Measurements from ENCODE around the gene CHN2. TPM values are rescaled to one million over a fixed set of nuclear protein-coding genes. Genes with fewer than 3 reads are reported as not detected.

The CHN2 gene
- total RNA-seq, 2 donors from 2014 or later: 8.4 to 11.6 TPM

DNA sequence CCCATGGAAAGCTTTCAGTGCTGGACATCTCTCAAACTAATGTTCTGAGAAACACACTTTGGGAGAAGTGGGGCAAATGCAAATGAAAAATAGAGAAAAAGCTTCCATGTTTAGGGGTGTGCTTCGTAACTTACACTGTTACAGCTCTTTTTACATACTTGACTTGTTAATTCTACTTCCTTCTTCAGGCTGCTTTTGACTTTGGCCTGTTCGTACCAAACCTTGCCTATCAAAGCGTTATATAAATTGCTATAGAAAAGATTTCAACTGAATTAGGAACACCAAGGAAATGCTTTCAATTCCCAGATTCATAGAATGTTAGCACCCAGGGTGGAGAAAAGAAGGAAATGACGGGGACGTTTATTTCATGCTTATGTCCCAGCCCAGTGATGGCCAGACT lies 228.3 kb downstream of the CHN2 start:
- intact Hi-C loops (cut with DNase I): no loop called here
- DNase-seq (ENCODE audit: low spot score): no peak

DNA sequence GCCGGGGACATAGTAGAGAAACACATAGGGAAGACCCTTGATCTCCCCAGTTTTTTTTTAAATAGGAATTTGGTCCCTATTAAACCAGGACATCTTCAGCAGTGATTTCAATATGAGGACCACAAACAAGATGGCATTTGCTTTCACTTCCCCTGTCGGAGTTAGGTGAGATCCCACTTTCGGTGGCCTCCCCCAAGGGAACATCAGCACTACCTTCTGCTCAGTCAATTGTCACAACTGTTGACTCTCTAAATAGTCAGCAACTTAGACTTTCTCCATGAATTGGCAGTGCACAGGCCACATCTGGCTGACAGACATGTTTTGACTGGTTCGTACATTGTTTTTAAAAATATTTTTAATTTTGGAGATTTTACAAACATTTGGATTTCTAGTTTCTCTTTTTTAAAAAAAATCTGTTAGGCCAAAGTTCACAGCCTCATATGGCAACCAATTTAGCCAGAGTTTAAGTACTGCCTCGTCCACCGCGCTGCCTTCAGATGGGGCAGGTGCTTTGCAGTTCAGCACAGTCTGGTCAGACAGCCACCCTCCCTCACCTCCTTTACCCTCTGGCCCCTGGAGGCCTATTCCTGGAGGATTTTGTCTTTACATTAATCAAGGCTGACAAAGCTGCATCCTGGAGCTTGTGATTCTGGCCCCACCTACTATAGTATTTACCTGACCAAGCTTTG lies 229.9 kb downstream of the CHN2 start:
- intact Hi-C loops (cut with DNase I): no loop called here

DNA sequence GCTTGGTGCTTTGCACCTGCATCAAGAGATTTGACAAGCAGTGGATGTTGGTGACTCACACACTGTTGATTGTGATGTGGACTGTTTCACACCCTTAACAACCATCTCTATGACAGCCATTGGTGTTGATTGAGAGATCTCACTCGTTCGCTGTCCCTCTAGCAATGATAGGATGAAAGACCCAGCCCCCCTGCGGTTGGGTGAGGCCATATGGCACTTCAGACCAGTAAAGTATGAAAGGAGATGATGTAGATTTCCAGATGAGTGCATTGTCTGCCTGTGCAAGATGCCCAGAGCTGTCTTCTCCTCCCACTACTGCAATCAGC lies 230.4 kb downstream of the CHN2 start:
- intact Hi-C loops (cut with DNase I): no loop called here

More for the DNA sequence above, 229.9 kb downstream of the CHN2 start:
- no peak for DNase-seq (ENCODE audit: low spot score)

DNA sequence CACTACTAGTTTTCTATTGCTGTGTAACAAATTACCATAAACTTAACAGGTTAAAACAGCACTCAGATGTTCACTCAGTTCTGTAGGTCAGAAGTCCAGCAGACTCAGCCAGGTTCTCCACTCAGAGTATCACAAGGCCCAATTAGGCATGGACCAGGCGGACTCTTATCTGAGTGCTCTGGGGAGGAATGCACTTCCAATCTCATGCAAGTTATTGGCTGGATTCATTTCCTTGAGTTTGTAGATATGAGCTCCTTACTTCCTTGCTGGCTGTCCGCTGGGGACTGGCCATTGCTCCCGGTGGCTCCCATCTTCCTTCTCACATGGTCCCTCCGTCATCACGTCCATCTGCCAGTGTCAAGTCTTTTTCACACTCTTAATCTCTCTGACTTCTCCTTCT lies 232.0 kb downstream of the CHN2 start:
- no peak for DNase-seq (ENCODE audit: low spot score)
- intact Hi-C loops (cut with DNase I): no loop called here

More for the DNA sequence above, 230.4 kb downstream of the CHN2 start:
- no peak for DNase-seq (ENCODE audit: low spot score)

DNA sequence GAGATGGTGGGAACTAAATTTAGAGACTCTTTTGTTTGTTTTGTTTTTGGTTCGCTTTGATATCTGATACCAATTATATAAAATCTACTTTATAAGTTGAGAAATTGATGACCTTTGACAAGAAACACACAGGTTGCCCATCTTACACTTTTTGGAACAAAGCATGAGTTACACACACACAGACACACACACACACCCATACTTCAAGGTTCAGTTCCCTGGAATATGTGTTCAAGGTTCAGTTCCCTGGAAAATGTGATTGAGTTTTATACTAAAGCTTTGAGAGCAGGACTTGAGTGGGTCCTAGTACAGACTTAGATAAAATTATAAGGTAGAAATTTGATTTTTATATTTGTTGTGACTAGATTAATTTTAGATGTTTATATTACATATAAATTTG lies 234.8 kb downstream of the CHN2 start:
- DNase-seq (ENCODE audit: low spot score): no peak
- intact Hi-C loops (cut with DNase I): no loop called here

DNA sequence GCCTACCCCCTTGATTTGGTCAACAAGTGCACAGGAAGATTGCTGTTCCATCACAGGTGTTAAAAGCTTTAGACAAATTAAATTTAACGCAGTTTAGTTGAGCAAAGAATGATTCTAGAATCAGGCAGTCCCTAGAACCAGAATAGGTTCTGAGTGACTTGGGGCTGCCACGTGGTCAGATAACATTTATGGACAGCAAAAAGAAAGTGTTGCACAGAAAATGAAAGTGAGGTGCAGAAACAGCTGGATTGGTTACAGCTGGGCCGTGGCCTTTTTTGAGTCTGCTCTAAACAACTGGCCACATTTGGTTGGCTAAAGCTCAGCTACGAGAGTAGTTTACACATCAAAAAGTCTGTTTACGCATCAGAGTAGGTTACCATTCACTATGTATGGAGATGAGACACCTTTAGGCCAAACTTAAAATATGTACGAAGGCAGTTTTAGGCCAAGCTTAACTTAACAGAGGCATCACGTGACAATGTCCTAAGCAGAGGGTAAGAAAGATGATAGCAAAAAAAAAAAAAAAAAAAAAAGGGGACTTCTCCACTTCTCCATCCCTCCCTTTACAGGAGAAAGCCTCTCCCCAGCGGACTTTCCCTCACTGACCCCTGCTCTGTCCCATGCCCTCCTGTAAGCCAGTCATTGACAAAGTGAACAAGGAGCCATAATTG lies 235.8 kb downstream of the CHN2 start:
- intact Hi-C loops (cut with DNase I): no loop called here

DNA sequence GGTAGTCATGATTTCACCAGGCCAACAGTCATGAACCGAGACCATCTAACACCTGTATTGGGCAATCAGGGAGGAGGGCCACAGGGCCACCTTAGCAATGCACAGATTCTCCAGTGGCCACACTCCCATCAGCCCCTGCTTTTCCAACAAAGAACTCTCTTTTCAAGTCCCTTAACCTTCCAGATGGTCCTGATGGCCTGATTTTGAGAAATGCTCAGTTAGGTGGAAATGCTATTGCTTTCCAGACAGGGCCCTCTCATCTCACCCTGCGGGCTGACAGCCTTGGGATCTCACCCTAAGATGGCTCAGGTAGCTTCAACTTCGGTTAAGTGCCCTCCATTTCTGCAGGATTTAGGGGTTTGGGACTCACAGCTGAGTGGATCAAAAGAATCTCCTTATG lies 237.1 kb downstream of the CHN2 start:
- DNase-seq (ENCODE audit: low spot score): no peak
- intact Hi-C loops (cut with DNase I): no loop called here

More for the DNA sequence above, 235.8 kb downstream of the CHN2 start:
- DNase-seq (ENCODE audit: low spot score): no peak

DNA sequence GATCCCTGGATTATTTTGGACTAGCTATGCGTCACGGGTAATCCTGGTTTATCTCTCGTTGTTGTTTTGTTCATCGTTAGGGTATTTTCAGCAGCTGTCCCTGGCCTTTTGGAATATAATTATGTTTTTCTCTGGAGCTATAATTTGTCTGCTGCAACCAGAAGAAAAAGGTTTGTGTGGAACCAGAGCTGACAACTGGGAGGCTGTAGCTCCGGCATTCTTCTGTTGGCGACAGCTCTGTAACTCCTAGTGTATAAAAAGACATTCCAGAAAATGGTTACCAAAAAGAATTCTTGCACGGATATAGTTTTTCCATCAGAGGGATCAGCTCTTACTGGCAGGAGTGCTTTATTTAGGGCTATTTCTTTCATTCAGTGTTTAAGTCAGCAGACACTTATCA lies 238.1 kb downstream of the CHN2 start:
- DNase-seq (ENCODE audit: low spot score): no peak
- intact Hi-C loops (cut with DNase I): no loop called here

DNA sequence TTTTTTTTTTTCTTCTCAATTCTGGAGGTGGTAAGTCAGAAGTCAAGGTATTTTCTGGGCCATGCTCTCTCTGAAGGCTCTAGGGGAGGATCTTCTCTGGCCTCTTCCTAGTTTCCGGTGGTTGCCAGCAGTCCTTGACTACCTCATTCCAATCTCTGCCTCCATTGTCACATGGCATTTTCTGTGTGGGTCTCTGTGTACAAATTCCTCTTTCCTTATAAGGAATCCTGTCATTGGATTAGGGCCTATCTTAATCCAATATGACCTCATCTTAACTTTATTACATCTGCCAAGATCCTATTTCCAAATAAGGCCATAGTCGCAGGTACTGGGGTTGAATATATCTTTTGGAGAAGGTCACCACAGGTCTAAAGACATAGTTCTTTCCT lies 239.8 kb downstream of the CHN2 start:
- intact Hi-C loops (cut with DNase I): no loop called here
- DNase-seq (ENCODE audit: low spot score): no peak

DNA sequence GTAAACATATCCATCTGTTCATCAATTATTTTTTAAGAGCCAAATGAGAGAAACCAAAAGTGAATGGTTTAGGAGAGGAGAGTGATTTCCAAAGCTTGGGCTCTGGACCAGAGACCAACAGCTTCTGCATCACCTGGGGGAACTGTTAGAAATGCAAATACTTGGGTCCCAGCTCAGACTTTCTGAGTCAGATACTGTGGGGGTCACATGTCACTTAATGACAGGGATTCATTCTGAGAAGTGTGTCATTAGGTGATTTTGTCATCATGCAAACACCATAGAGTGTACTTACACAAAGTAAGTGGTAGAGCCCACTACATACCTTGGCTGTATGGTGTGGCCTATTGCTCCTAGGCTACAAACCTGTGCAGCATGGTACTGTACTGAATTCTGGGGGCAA lies 240.6 kb downstream of the CHN2 start:
- no peak for DNase-seq (ENCODE audit: low spot score)
- intact Hi-C loops (cut with DNase I): no loop called here

DNA sequence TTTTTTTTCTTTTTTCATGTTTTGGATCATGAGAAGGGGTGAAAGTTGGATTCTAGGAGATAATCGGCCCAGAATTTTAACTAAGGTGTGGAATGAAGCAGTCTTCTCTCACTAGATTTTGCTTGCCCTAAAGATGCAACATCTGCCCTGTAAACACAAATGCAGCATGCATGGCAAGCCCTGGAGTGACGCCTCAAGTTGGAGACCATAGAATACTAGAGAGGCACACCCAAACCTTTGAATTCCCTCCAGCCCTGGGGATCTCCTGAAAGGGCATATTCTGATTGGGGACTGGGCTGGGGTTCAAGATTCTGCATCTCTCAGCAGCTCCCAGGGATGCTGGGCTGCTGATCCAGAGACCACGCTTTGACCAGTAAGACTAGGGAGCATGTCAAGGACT lies 241.3 kb downstream of the CHN2 start:
- intact Hi-C loops (cut with DNase I): no loop called here
- no peak for DNase-seq (ENCODE audit: low spot score)

DNA sequence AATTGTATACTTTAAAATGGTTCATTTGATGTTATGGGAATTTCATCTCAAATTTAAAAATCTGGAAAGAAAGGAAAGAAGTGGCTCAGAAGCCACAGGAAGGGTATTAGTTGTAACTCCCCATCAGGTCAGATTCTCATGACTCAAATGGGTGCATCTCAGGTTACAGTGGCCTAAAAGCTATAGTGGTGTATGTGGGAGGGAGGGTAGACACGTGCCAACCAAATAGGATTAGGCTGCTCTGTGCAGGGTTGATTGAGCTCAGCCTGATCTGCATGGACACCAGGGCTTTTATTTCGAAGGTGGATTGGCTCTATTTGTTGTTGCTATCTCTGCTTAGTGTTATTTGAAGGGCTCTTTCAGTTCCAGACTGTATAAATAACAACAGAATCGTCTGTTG lies 247.6 kb downstream of the CHN2 start:
- intact Hi-C loops (cut with DNase I): no loop called here
- DNase-seq (ENCODE audit: low spot score): no peak

DNA sequence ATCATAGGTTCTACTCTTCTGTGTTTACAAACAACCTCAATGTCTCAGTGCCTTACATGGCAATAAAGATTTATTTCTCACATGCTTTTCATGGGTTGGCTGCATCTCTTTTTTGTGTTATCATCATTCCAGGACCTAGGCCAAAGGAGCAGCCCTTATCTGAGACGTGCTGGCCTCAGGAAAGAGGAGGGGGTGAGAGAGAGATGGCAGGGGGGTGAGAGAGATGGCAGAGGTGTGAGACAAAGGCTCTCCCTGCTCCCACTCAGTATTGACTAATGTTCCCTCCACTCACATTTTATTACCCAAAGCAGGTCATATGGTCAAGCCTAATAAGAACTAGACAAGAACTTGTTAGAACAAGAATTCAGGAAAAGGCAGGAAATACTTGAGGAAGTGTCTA lies 249.0 kb downstream of the CHN2 start:
- no peak for DNase-seq (ENCODE audit: low spot score)
- intact Hi-C loops (cut with DNase I): no loop called here

DNA sequence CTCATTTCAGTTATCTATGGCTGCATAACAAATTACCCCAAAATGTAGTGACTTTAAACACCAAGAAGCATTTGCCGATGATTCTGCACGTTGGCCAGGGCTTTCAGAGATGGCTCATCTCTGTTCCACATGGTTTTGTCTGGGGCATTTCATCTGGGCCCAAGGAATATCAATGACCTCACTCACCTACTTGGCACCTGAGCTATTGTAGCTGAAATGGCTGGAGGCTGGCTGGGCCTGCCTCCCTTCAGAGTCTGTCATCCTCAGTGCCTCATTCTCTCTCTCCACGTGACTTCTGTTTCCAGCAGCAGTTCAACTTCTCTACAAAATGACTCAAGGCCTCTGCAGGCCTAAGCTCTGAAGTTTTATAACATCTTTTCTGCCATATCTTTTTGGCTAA lies 249.7 kb downstream of the CHN2 start:
- intact Hi-C loops (cut with DNase I): no loop called here
- no peak for DNase-seq (ENCODE audit: low spot score)

DNA sequence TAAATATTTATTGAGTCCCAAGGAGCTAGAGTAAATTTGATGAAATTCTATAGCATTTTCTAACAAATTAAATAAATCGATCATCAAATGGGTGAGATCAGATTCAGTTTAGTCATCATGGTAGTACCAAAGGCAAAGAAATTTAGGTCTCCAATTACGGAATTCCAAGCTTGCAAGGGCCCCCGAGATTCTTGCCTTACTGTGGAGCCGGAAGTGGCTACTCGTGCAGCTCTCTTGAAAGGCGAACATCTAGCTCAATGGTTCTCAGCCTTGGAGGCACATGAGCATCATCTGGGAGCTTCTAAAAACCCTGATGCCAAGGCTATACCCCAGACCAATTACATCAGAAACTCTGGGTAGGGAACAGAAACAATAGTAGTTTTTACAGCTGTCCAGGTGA lies 251.2 kb downstream of the CHN2 start:
- intact Hi-C loops (cut with DNase I): no loop called here
- DNase-seq (ENCODE audit: low spot score): no peak

DNA sequence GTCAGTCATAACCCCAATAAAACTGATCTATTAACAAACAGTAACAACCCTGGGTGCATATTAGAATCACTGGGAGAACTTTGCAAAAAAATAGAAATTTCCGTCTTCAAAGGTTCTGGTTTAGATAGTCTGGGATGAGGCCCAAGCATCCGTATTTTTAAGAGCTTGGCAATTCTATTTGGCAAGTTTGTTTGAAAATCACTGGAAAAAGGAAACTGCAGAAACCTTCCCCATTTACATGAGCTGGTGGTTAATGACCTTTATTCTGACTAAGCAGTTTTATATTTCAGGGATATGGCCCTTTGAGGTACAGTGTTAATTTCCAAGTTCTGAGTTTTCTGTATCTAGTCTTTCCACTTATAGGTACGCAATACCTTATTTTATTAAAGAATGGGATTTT lies 253.3 kb downstream of the CHN2 start:
- no peak for DNase-seq (ENCODE audit: low spot score)
- intact Hi-C loops (cut with DNase I): no loop called here

DNA sequence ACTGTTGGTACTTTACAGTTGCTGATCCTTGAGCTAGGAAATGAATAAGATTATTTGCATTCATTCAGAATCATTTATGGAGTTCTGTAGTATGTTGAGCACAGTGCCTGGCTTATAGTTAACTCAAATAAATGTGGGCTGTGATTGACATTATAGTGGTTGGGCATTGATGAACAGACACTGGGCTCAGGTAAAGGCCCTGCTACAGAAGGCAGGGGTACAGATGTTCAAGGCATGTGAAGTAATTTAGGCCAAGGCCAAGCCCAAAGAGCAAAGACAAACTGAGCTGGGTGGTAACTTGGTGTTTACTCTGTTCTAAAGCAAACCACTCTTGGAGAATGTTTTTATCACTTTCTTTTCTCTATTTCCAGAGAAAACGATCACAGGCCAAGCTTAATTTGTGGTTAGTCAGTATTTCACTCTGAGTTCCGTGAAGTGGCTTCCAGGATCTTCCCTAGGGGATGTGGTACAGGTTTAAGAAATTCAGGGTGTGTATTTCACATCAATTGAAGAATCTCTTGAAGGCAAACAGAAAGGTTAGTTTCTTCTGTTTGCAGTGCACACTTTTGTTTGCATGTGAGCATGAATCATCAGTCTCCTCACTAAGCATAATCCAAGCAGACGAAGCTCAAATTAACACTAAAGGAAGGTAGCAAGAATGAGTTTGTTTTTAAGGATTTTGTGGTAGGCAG lies 255.1 kb downstream of the CHN2 start:
- intact Hi-C loops (cut with DNase I): no loop called here
- DNase-seq (ENCODE audit: low spot score): no peak

DNA sequence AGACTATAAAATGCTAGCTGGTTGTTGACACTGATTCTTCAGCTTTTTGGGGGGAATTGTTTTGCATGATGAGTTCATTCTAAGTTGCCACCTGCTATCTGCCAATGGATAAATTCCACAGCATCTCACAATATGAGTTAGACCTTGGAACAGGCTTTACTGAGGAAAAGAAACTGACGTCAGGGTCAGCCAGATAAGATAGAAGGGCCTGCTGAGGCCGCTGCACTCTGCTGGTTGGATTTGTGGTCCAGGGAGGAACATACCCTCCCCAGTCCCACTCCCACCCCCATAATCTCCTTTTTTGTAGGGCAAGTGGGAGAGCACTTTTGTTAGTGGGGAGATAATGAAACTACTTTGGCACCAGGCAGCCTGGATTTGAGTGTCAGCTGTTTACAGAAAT lies 258.4 kb downstream of the CHN2 start:
- no peak for DNase-seq (ENCODE audit: low spot score)

DNA sequence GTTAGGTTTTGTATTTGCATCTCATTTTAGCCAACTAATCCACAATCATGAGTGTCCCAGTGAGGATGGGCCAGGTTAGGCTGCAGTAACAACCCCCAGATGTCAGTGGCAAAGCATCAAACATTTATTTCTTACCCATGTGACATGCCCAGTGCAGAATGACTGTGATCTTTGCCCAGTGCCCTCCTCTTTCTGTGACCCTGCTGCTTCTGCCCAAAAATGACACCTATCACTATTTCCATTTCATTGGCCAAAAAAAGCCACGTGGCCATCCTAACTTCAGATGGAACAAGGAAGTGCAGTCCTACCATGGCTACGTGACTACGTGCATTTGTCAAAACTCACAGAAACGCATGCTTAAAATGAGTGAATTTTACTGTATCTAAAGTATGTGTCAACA lies 259.9 kb downstream of the CHN2 start:
- no peak for DNase-seq (ENCODE audit: low spot score)
- intact Hi-C loops (cut with DNase I): no loop called here

More for the DNA sequence above, 258.4 kb downstream of the CHN2 start:
- intact Hi-C loops (cut with DNase I): no loop called here

DNA sequence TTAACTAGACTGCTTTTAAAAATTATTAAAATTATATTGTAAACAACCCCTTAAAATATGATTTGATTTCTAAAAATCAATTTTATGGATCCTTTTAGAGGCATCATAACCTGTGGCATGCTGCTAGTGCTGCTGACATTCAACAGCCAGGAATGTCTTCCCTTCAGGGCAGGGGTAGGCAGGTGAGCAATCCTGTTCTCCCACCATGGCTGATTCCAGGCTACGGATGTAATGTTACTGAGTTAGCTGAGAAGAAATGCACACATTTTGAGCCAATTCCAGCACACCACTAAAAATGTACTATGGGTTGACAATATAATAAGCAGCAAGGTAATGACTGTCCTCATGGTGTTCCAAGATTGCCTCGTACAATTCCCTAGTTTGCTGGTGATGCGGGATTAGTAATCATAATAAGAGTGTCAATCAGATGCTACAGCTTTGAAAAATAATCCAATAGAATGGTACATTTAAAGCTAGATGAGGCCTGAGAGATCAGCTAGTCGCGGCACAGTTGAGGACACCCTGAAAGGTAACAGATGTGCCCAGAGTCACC lies 260.4 kb downstream of the CHN2 start:
- DNase-seq (ENCODE audit: low spot score): no peak
- intact Hi-C loops (cut with DNase I): no loop called here

DNA sequence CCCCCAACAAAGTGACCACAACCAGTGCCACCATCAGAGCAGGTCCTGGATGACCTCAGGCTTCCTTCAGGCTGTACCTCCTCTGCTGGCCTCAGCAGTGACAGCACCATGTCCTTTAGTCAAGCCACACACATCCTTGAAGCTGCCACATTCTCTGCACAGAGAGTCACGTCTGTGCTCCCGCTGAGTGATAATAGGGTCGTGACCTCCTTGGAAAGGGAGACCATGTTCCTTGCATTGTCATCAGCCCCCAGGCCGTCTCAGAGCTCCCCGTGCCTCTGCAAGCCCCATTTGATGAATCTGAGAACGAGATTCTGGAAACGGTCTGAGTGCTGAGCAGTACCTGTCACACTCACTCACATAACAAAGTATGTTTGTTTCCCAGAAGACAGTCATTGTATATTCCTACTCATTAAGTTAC lies 262.6 kb downstream of the CHN2 start:
- DNase-seq (ENCODE audit: low spot score): no peak
- intact Hi-C loops (cut with DNase I): no loop called here
